ENCODE results near the gene SLC9B2.

Gene SLC9B2

GRCh38 chr4:103075894-103076746 is 441 bp downstream of the SLC9B2 start:
- DNase-seq, result no peak

- no peak for DNase-seq
Measured at GRCh38 chr4:103075435-103075893, 1.1 kb downstream of the SLC9B2 start.

GRCh38 chr4:103074744-103075434 is 1.7 kb downstream of the SLC9B2 start:
- no peak for DNase-seq

- DNase-seq, result no peak
Measured at GRCh38 chr4:103073792-103074438, 2.6 kb downstream of the SLC9B2 start.

GRCh38 chr4:103067841-103068547 is 8.6 kb downstream of the SLC9B2 start:
- no peak for DNase-seq

- DNase-seq, result no peak
Measured at GRCh38 chr4:103060453-103061148, 16.0 kb downstream of the SLC9B2 start.

GRCh38 chr4:103054030-103054429 is 22.5 kb downstream of the SLC9B2 start:
- no peak for DNase-seq

GRCh38 chr4:103052779-103053178 is 23.8 kb downstream of the SLC9B2 start:
- DNase-seq, result no peak

- DNase-seq, result no peak
Measured at GRCh38 chr4:103052145-103052544, 24.4 kb downstream of the SLC9B2 start.

- DNase-seq, result no peak
Measured at GRCh38 chr4:103050736-103051436, 25.7 kb downstream of the SLC9B2 start.

- DNase-seq, result peak; percentile 4
Measured at GRCh38 chr4:103046416-103047290, 29.9 kb downstream of the SLC9B2 start.

- no peak for DNase-seq
Measured at GRCh38 chr4:103044183-103044582, 32.4 kb downstream of the SLC9B2 start.

GRCh38 chr4:103036169-103036568 is 40.4 kb downstream of the SLC9B2 start:
- no peak for DNase-seq

- no peak for DNase-seq
Measured at GRCh38 chr4:103032574-103032973, 44.0 kb downstream of the SLC9B2 start.

- DNase-seq, result no peak
Measured at GRCh38 chr4:103030791-103031190, 45.8 kb downstream of the SLC9B2 start.

- DNase-seq, result no peak
Measured at GRCh38 chr4:103029300-103029699, 47.3 kb downstream of the SLC9B2 start.

GRCh38 chr4:103026868-103027267 is 49.7 kb downstream of the SLC9B2 start:
- no peak for DNase-seq

- no peak for DNase-seq
Measured at GRCh38 chr4:103024996-103025395, 51.6 kb downstream of the SLC9B2 start.

GRCh38 chr4:103021120-103021519 is 55.4 kb downstream of the SLC9B2 start:
- no peak for DNase-seq

- DNase-seq, result peak; percentile 55
Measured at GRCh38 chr4:103019308-103020124, 57.0 kb downstream of the SLC9B2 start, which contains the start of gene SLC9B1. TSS of gene SLC9B1 (minus strand) at chr4:103019705. CDS start at chr4:102991711, 27,994 bp downstream.
